GM20000 (cell line): ENCODE data around the gene CAMTA1.

Experiments used
- DNase-seq: peaks from one replicate; pipeline ENCODE4 v3.0.0; 2012; ENCODE audit warnings: low spot score
- CTCF ChIP-seq: IDR thresholded peaks from 2 replicates; pipeline ENCODE4 v1.5.1; 2012; ENCODE audit warnings: mild to moderate bottlenecking, control low read depth; ENCODE audit errors: extremely low read depth, missing control alignments

CAMTA1 gene

GRCh38 chr1:7185721-7186120, 400.5 kb downstream of the CAMTA1 start:
- no peak for TF ChIP-seq CTCF
- DNase-seq, result no peak

- no peak for TF ChIP-seq CTCF
- DNase-seq, result no peak
Observed at GRCh38 chr1:7186382-7187111, 401.3 kb downstream of the CAMTA1 start.

- TF ChIP-seq CTCF, result no peak
Observed at GRCh38 chr1:7187112-7187493, 401.8 kb downstream of the CAMTA1 start.

GRCh38 chr1:7190261-7190660, 405.0 kb downstream of the CAMTA1 start:
- no peak for DNase-seq
- TF ChIP-seq CTCF, result no peak

More at GRCh38 chr1:7187112-7187493, 401.8 kb downstream of the CAMTA1 start:
- no peak for DNase-seq

GRCh38 chr1:7192453-7192852, 407.2 kb downstream of the CAMTA1 start:
- no peak for DNase-seq

GRCh38 chr1:7196036-7196911, 411.0 kb downstream of the CAMTA1 start:
- DNase-seq, result no peak
- TF ChIP-seq CTCF, result no peak

More at GRCh38 chr1:7192453-7192852, 407.2 kb downstream of the CAMTA1 start:
- TF ChIP-seq CTCF, result no peak

GRCh38 chr1:7198664-7199063, 413.4 kb downstream of the CAMTA1 start:
- no peak for DNase-seq
- TF ChIP-seq CTCF, result no peak
